MM.1S (cell line): ENCODE data around the gene ACAA2.
"Not testable (repeated sequence)": the region's sequence is repeated elsewhere in the genome, so short reads cannot be mapped to it uniquely, and the experiment has no call there.

Experiments used
- DNase-seq: peaks from one replicate; pipeline ENCODE4 v3.0.0-alpha.2; 2015
- H2AFZ ChIP-seq: fragments of 300-600 bp; sonication (generic); 2 replicates; pipeline ENCODE4 v1.6.0; 2016; ENCODE audit warnings: antibody characterized with exemption, low read length
- H3F3A ChIP-seq: fragments of 300-600 bp; sonication (generic); 2 replicates; pipeline ENCODE4 v1.6.1; 2016; ENCODE audit warnings: mild to moderate bottlenecking, antibody characterized with exemption, low read length, moderate library complexity, mixed read lengths; ENCODE audit not compliant: insufficient read depth
- H3K27ac ChIP-seq: fragments of 300-600 bp; sonication (generic); 2 replicates; pipeline ENCODE4 v1.5.1; 2016; ENCODE audit warnings: mild to moderate bottlenecking, low read length
- H3K27me3 ChIP-seq: fragments of 300-600 bp; sonication (generic); replicated peaks from 2 replicates; pipeline ENCODE4 v1.6.0; 2016; ENCODE audit warnings: low read length; ENCODE audit not compliant: insufficient read depth
- H3K36me3 ChIP-seq: fragments of 300-600 bp; sonication (generic); replicated peaks from 2 replicates; pipeline ENCODE4 v1.6.1; 2016; ENCODE audit warnings: mild to moderate bottlenecking, low read length, mixed read lengths; ENCODE audit not compliant: insufficient read depth
- H3K4me1 ChIP-seq: fragments of 300-600 bp; sonication (generic); 2 replicates; pipeline ENCODE4 v1.6.1; 2016; ENCODE audit warnings: low read length, mixed read lengths
- H3K4me2 ChIP-seq: fragments of 300-600 bp; sonication (generic); 2 replicates; pipeline ENCODE4 v1.6.0; 2016; ENCODE audit warnings: low read depth, low read length
- H3K4me3 ChIP-seq: fragments of 300-600 bp; sonication (generic); 2 replicates; pipeline ENCODE4 v1.5.1; 2016; ENCODE audit warnings: low read length, mixed read lengths
- H3K79me2 ChIP-seq: fragments of 300-600 bp; sonication (generic); 2 replicates; pipeline ENCODE4 v1.6.1; 2016; ENCODE audit warnings: mixed run types, low read length, mixed read lengths
- H3K9ac ChIP-seq: fragments of 300-600 bp; sonication (generic); 2 replicates; pipeline ENCODE4 v1.6.1; 2016; ENCODE audit warnings: low read length, mixed read lengths
- H3K9me2 ChIP-seq: fragments of 300-600 bp; sonication (generic); replicated peaks from 2 replicates; pipeline ENCODE4 v1.6.1; 2016; ENCODE audit warnings: mild to moderate bottlenecking, low read length, mixed read lengths; ENCODE audit not compliant: insufficient read depth
- H3K9me3 ChIP-seq: fragments of 300-600 bp; sonication (generic); replicated peaks from 2 replicates; pipeline ENCODE4 v1.6.1; 2016; ENCODE audit warnings: mild to moderate bottlenecking, low read length, mixed read lengths; ENCODE audit not compliant: insufficient read depth
- H4K20me1 ChIP-seq: fragments of 300-600 bp; sonication (generic); 2 replicates; pipeline ENCODE4 v1.6.1; 2016; ENCODE audit warnings: mild to moderate bottlenecking, low read length, moderate library complexity, mixed read lengths; ENCODE audit not compliant: insufficient read depth
- CTCF ChIP-seq: fragments of 300-600 bp; sonication (generic); IDR thresholded peaks from 2 replicates; pipeline ENCODE4 v1.5.1; 2016; ENCODE audit warnings: antibody characterized with exemption, low read length, mixed read lengths
- EZH2 ChIP-seq: fragments of 300-600 bp; sonication (generic); optimal IDR thresholded peaks from 2 replicates; pipeline ENCODE3; 2017; ENCODE audit warnings: low read depth, mild to moderate bottlenecking, antibody characterized with exemption, low read length, mixed read lengths
- EZH2phosphoT487 ChIP-seq: fragments of 300-600 bp; sonication (generic); IDR thresholded peaks from 2 replicates; pipeline ENCODE4 v1.6.1; 2018; ENCODE audit warnings: antibody characterized with exemption, low read length

ACAA2 gene

GRCh38 chr18:49788327-49788898 is 24.9 kb downstream of the ACAA2 start:
- Histone ChIP-seq H3F3A (peaks cover 32% of the 10 kb centered on the region), H3K9me2 (no peaks in the 10 kb centered on the region), H3K4me2 (peak overlapping the region; percentile 86), H3K9ac (peak overlapping the region; percentile 40; the same call in 1 of the 2 replicates), H3K36me3 (no peaks in the 10 kb centered on the region), H3K27ac (peak overlapping the region; percentile 48; the same call in 1 of the 2 replicates), H3K4me3 (peak overlapping the region; percentile 37), H3K79me2 (no peaks in the 10 kb centered on the region), H3K4me1 (peaks cover 47% of the 10 kb centered on the region), H3K9me3 (no peaks in the 10 kb centered on the region), H2AFZ (peak overlapping the region; percentile 51), H3K27me3 (no peaks in the 10 kb centered on the region), H4K20me1 (no peaks in the 10 kb centered on the region)
- peak; percentile 50 for DNase-seq
- TF ChIP-seq CTCF (no peak), EZH2phosphoT487 (no peak), EZH2 (no peak)

GRCh38 chr18:49786019-49786720 is 27.2 kb downstream of the ACAA2 start:
- no peaks in the 10 kb centered on the region for H3K9me3 ChIP-seq
- no peak overlapping the region for H3K9ac ChIP-seq
- TF ChIP-seq EZH2 (no peak), EZH2phosphoT487 (no peak), CTCF (no peak)
- no peaks in the 10 kb centered on the region for H3K79me2 ChIP-seq
- peak; percentile 58 for DNase-seq
- no peak overlapping the region for H2AFZ ChIP-seq
- H3K9me2 ChIP-seq: no peaks in the 10 kb centered on the region
- H3K4me2 ChIP-seq: peak overlapping the region; percentile 37
- peak overlapping the region; percentile 67; the same call in 1 of the 2 replicates for H3K27ac ChIP-seq
- peaks cover 32% of the 10 kb centered on the region for H3F3A ChIP-seq
- peaks cover 48% of the 10 kb centered on the region for H3K4me1 ChIP-seq
- no peaks in the 10 kb centered on the region for H3K36me3 ChIP-seq
- H4K20me1 ChIP-seq: no peaks in the 10 kb centered on the region
- no peaks in the 10 kb centered on the region for H3K27me3 ChIP-seq
- H3K4me3 ChIP-seq: no peak overlapping the region

- H3K4me2 ChIP-seq: peak overlapping the region; percentile 51
Measured at GRCh38 chr18:49784427-49785185, 28.7 kb downstream of the ACAA2 start.

GRCh38 chr18:49783631-49784030 is 29.7 kb downstream of the ACAA2 start:
- H3K36me3 ChIP-seq, DNase-seq, H3K9ac ChIP-seq, H3K27me3 ChIP-seq, H2AFZ ChIP-seq, H3K79me2 ChIP-seq, H3K4me2 ChIP-seq, H4K20me1 ChIP-seq, H3K9me2 ChIP-seq, H3K4me3 ChIP-seq, H3K9me3 ChIP-seq: not testable (repeated sequence)
- Histone ChIP-seq H3K4me1 (peaks cover 42% of the 10 kb centered on the region), H3K27ac (peak overlapping the region; percentile 67; the same call in 1 of the 2 replicates), H3F3A (peaks cover 32% of the 10 kb centered on the region)

More at GRCh38 chr18:49784427-49785185, 28.7 kb downstream of the ACAA2 start:
- peak overlapping the region; percentile 32; the same call in 1 of the 2 replicates for H2AFZ ChIP-seq
- H3K27ac ChIP-seq: peak overlapping the region; percentile 67
- TF ChIP-seq CTCF: peak; percentile 39; the same call in 1 of the 2 replicates
- no peak for TF ChIP-seq EZH2phosphoT487
- no peak for TF ChIP-seq EZH2
- no peaks in the 10 kb centered on the region for H3K9me2 ChIP-seq
- no peaks in the 10 kb centered on the region for H3K9me3 ChIP-seq
- peak overlapping the region; percentile 19; the same call in 1 of the 2 replicates for H3K9ac ChIP-seq
- no peaks in the 10 kb centered on the region for H3K27me3 ChIP-seq
- no peak overlapping the region for H3K4me3 ChIP-seq
- H3K79me2 ChIP-seq: no peaks in the 10 kb centered on the region
- DNase-seq: peak; percentile 59
- H4K20me1 ChIP-seq: no peaks in the 10 kb centered on the region
- H3F3A ChIP-seq: peaks cover 32% of the 10 kb centered on the region
- H3K36me3 ChIP-seq: no peaks in the 10 kb centered on the region
- H3K4me1 ChIP-seq: peaks cover 48% of the 10 kb centered on the region
